GM10248 (cell line): ENCODE results near the gene PTPN6.

ENCODE experiments used
- CTCF ChIA-PET: fragments of 300-600 bp; sonication (Branson Sonifier 250); formaldehyde crosslinking; extraction: SDS; loops from one replicate; lab custom pipeline; 2021; ENCODE audit warnings: antibody characterized with exemption; lab: Yijun Ruan, JAX
- POLR2A ChIA-PET: fragments of 350-650 bp; sonication (Branson Sonifier 250); formaldehyde crosslinking; extraction: SDS; loops from one replicate; lab custom pipeline; 2020; ENCODE audit warnings: antibody characterized with exemption; lab: Yijun Ruan, JAX
- DNase-seq: peaks from one replicate; pipeline ENCODE4 v3.0.0; 2012; ENCODE audit errors: extremely low spot score
- CTCF ChIP-seq: IDR thresholded peaks from 2 replicates; pipeline ENCODE4 v1.5.1; 2012; ENCODE audit warnings: mild to moderate bottlenecking, low read depth; ENCODE audit errors: extremely low read depth, missing control alignments, control extremely low read depth

PTPN6 gene

GRCh38 chr12:6939191-6939540 is 12.0 kb upstream of the PTPN6 start:
- CTCF ChIA-PET, result interaction anchor here (0.8 to 22.9 kb wide), 13 partner anchors 8 to 70 kb away, joined by 3 to 530 read pairs (median 12); partner anchors contain the start of genes ATN1, C12orf57, PTPN6 and RNU7-1
- no peak for DNase-seq
- POLR2A ChIA-PET, result interaction anchor here (1.2 kb wide), 1 partner anchor 22 kb away, joined by 3 read pairs; no protein-coding TSS in a partner anchor
- no peak for TF ChIP-seq CTCF

GRCh38 chr12:6941267-6941666 is 9.9 kb upstream of the PTPN6 start:
- DNase-seq, result no peak
- no peak for TF ChIP-seq CTCF
- CTCF ChIA-PET, result interaction anchor here (3.1 to 22.9 kb wide), 3 partner anchors 16 to 69 kb away, joined by 13 to 530 read pairs (median 142); partner anchors contain the start of gene SPSB2
- POLR2A ChIA-PET, result no interaction called here

GRCh38 chr12:6941782-6942181 is 9.4 kb upstream of the PTPN6 start:
- DNase-seq, result no peak
- POLR2A ChIA-PET, result interaction anchor here (3.5 kb wide), 1 partner anchor 74 kb away, joined by 17 read pairs; the partner anchor contains the start of gene TPI1
- CTCF ChIA-PET, result interaction anchor here (3.1 to 22.9 kb wide), 3 partner anchors 16 to 70 kb away, joined by 13 to 530 read pairs (median 142); partner anchors contain the start of gene SPSB2
- no peak for TF ChIP-seq CTCF

- ChIA-PET POLR2A (interaction anchor here (3.5 to 6.1 kb wide), 2 partner anchors 19 to 75 kb away, joined by 17 to 147 read pairs; partner anchors contain the start of gene TPI1), CTCF (interaction anchor here (13.2 to 22.9 kb wide), 2 partner anchors 17 to 18 kb away, joined by 142 to 530 read pairs; no protein-coding TSS in a partner anchor)
- TF ChIP-seq CTCF, result no peak
- DNase-seq, result no peak
Measured at GRCh38 chr12:6942331-6942665, 8.9 kb upstream of the PTPN6 start.

GRCh38 chr12:6943389-6943721 is 7.8 kb upstream of the PTPN6 start:
- ChIA-PET POLR2A (interaction anchor here (0.8 to 6.1 kb wide), 14 partner anchors 10 to 409 kb away, joined by 3 to 147 read pairs (median 4); partner anchors contain the start of genes ENO2, GAPDH, LPCAT3 and SPSB2), CTCF (interaction anchor here (1.0 to 22.9 kb wide), 12 partner anchors 6 to 170 kb away, joined by 4 to 530 read pairs (median 12); partner anchors contain the start of genes C1RL and LPCAT3)

More at GRCh38 chr12:6943389-6943721, 7.8 kb upstream of the PTPN6 start:
- DNase-seq, result peak; percentile 89
- no peak for TF ChIP-seq CTCF
